Measurements from ENCODE around the gene SPDYE3.
"Not testable (repeated sequence)": the region's sequence is repeated elsewhere in the genome, so short reads cannot be mapped to it uniquely, and the experiment has no call there.

DNA sequence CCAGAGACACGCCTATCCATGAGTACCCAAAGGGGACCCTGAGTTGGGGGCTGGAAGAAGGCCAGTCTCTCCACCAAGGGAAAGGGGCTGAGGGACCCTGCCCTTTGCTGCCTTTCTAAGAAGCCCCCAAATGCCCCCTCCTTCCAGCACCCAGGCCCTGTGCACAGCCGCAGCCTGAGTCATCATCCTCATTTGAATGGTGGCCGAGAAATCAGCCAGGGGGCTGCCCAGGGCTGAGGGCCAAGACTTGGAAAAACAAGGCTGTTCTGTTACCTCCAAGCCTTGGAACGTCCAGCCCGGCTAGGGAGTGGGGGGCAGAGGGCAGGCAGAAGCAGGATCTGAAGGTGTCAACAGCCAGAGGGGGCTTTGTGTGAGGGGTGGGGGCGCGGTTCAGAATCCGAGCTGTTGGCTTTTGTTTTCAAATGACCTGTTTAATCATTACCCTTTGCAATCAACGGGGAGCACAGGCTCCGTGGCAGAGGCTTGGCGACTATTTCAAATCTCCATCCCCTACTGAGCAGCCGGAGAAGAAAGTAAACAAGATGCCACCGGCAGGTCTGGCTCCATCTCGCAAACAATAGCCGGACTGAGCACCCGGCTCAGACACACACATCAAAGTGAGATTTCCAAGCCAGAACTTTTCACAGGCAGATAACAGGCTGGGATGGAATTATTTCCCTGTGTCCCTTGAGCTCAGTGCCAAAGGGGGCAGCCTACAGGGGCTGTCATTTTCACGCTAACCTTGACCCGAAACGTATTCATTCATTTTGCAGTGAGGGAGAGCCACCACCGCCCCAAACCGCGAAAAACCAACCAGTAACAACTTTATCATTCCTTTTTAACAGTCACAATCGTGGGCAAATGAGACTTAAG, 37.2 kb upstream of the SPDYE3 start:
- TF ChIP-seq, protein P1, sequence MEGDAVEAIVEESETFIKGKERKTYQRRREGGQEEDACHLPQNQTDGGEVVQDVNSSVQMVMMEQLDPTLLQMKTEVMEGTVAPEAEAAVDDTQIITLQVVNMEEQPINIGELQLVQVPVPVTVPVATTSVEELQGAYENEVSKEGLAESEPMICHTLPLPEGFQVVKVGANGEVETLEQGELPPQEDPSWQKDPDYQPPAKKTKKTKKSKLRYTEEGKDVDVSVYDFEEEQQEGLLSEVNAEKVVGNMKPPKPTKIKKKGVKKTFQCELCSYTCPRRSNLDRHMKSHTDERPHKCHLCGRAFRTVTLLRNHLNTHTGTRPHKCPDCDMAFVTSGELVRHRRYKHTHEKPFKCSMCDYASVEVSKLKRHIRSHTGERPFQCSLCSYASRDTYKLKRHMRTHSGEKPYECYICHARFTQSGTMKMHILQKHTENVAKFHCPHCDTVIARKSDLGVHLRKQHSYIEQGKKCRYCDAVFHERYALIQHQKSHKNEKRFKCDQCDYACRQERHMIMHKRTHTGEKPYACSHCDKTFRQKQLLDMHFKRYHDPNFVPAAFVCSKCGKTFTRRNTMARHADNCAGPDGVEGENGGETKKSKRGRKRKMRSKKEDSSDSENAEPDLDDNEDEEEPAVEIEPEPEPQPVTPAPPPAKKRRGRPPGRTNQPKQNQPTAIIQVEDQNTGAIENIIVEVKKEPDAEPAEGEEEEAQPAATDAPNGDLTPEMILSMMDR (IDR thresholded peaks at IDR 0.05), result not testable (repeated sequence)
- TF ChIP-seq TCF7L2 (IDR thresholded peaks at IDR 0.05; ENCODE audit: low read depth, low read length); POLR2AphosphoS5 (IDR thresholded peaks at IDR 0.05; ENCODE audit: low read depth, low read length); REST (IDR thresholded peaks at IDR 0.05; ENCODE audit: insufficient read depth in 1 of 2, low read depth in 2 of 2, low read length in 1 of 2); SIN3A (IDR thresholded peaks at IDR 0.05; ENCODE audit: borderline replicate concordance, insufficient read depth, low read depth, low read length): not testable (repeated sequence)
